ENCODE results near the gene MTUS2.
"Not testable (repeated sequence)": the region's sequence is repeated elsewhere in the genome, so short reads cannot be mapped to it uniquely, and the experiment has no call there.

The MTUS2 gene

GRCh38 chr13:28958441-28958840 is 138.3 kb downstream of the MTUS2 start:
- no peak for DNase-seq (ENCODE audit: low spot score)

GRCh38 chr13:28964052-28964451 is 143.9 kb downstream of the MTUS2 start:
- no peak for DNase-seq (ENCODE audit: low spot score)

- no peak for DNase-seq (ENCODE audit: low spot score)
These were observed 144.7 kb downstream of the MTUS2 start for GRCh38 chr13:28964803-28965202.

- no peak for DNase-seq (ENCODE audit: low spot score)
These were observed 147.1 kb downstream of the MTUS2 start for GRCh38 chr13:28967029-28967915.

GRCh38 chr13:28976195-28976594 is 156.1 kb downstream of the MTUS2 start:
- DNase-seq (ENCODE audit: low spot score): no peak

GRCh38 chr13:28976636-28977035 is 156.5 kb downstream of the MTUS2 start:
- DNase-seq (ENCODE audit: low spot score): no peak

GRCh38 chr13:28978574-28978973 is 158.4 kb downstream of the MTUS2 start:
- no peak for DNase-seq (ENCODE audit: low spot score)

- no peak for DNase-seq (ENCODE audit: low spot score)
These were observed 161.4 kb downstream of the MTUS2 start for GRCh38 chr13:28981530-28981929.

GRCh38 chr13:28983641-28984040 is 163.5 kb downstream of the MTUS2 start:
- DNase-seq (ENCODE audit: low spot score): no peak

- DNase-seq (ENCODE audit: low spot score): no peak
These were observed 164.2 kb downstream of the MTUS2 start for GRCh38 chr13:28984326-28984725.

GRCh38 chr13:28984825-28985224 is 164.7 kb downstream of the MTUS2 start:
- DNase-seq (ENCODE audit: low spot score): no peak

- not testable (repeated sequence) for DNase-seq (ENCODE audit: low spot score)
These were observed 170.2 kb downstream of the MTUS2 start for GRCh38 chr13:28990378-28990777.

- no peak for DNase-seq (ENCODE audit: low spot score)
These were observed 171.6 kb downstream of the MTUS2 start for GRCh38 chr13:28991764-28992163.

- DNase-seq (ENCODE audit: low spot score): no peak
These were observed 180.7 kb downstream of the MTUS2 start for GRCh38 chr13:29000826-29001225.

- DNase-seq (ENCODE audit: low spot score): no peak
These were observed 185.1 kb downstream of the MTUS2 start for GRCh38 chr13:29005035-29005762.

GRCh38 chr13:29005763-29006120 is 185.6 kb downstream of the MTUS2 start:
- no peak for DNase-seq (ENCODE audit: low spot score)

- DNase-seq (ENCODE audit: low spot score): no peak
These were observed 186.3 kb downstream of the MTUS2 start for GRCh38 chr13:29006359-29006850.

- no peak for DNase-seq (ENCODE audit: low spot score)
These were observed 188.2 kb downstream of the MTUS2 start for GRCh38 chr13:29008296-29008695.

GRCh38 chr13:29020314-29020713 is 200.2 kb downstream of the MTUS2 start:
- no peak for DNase-seq (ENCODE audit: low spot score)

GRCh38 chr13:29021311-29021710 is 201.2 kb downstream of the MTUS2 start:
- DNase-seq (ENCODE audit: low spot score): no peak

GRCh38 chr13:29021717-29022116 is 201.6 kb downstream of the MTUS2 start:
- DNase-seq (ENCODE audit: low spot score): no peak

- DNase-seq (ENCODE audit: low spot score): no peak
These were observed 202.3 kb downstream of the MTUS2 start for GRCh38 chr13:29022410-29022809.

- DNase-seq (ENCODE audit: low spot score): no peak
These were observed 202.8 kb downstream of the MTUS2 start for GRCh38 chr13:29022968-29023367.
